HepG2 (cell line): ENCODE results near the gene USP38. TPM values are rescaled to one million over a fixed set of nuclear protein-coding genes. Genes with fewer than 3 reads are reported as not detected.

Source experiments
- ATAC-seq: fragments of 200-7000 bp; cut with Tn5 transposase; 3 replicates; pipeline ENCODE4 v1.9.1; 2020; ENCODE audit warnings: mild to moderate bottlenecking, moderate library complexity
- BruUV-seq: library from RNA; stranded (reverse); fragments of 400-500 nt; replicated peaks from 2 replicates; lab custom pipeline; 2021; lab: Mats Ljungman, UMichigan
- CTCF ChIA-PET: fragments of 300-600 bp; formaldehyde crosslinking; extraction: SDS; loops from one replicate; lab custom pipeline; 2021; ENCODE audit warnings: low total read pairs, inconsistent platforms, low intra/inter-chr PET ratio; lab: Yijun Ruan, JAX
- POLR2A ChIA-PET: fragments of 350-600 bp; sonication (Branson Sonifier 250); formaldehyde crosslinking; loops from one replicate; lab custom pipeline; 2020; ENCODE audit warnings: antibody characterized with exemption, inconsistent platforms; lab: Yijun Ruan, JAX
- DNase-seq: peaks from one replicate; pipeline ENCODE4 v3.0.0-alpha.2; 2015; ENCODE audit warnings: low spot score
- FAIRE-seq: peaks from 3 replicates; lab custom pipeline; 2011; peaks lifted over from hg19 to GRCh38; lab: Jason Lieb, UNC
- H2AFZ ChIP-seq: one replicate; pipeline ENCODE4 v1.6.1; 2011; ENCODE audit warnings: low read length, inconsistent platforms
- H3K27ac ChIP-seq: fragments of 300-600 bp; 3 replicates; pipeline ENCODE4 v1.8.0; 2011; ENCODE audit warnings: mixed run types, mild to moderate bottlenecking, mixed read lengths, low read length, inconsistent platforms; ENCODE audit not compliant: insufficient read depth; ENCODE audit errors: extremely low read length
- H3K27me3 ChIP-seq, 2 experiments: fragments of 200-600 bp in 1 of 2; 2 replicates in 1 of 2; 3 replicates in 1 of 2; pipeline versions ENCODE4 v1.6.0 to v1.8.0; 2011; ENCODE audit warnings: low read length in 2 of 2, mild to moderate bottlenecking in 2 of 2, moderate library complexity in 2 of 2, inconsistent platforms in 1 of 2; ENCODE audit not compliant: insufficient read depth in 2 of 2, control insufficient read depth in 1 of 2
- H3K36me3 ChIP-seq, 2 experiments: fragments of 200-600 bp in 1 of 2; replicated peaks in 1 of 2; 2 replicates in 1 of 2; 3 replicates in 1 of 2; pipeline versions ENCODE4 v1.5.1 to v1.8.0; 2011; ENCODE audit warnings: low read length in 2 of 2, inconsistent platforms in 1 of 2; ENCODE audit not compliant: insufficient read depth in 2 of 2, control insufficient read depth in 1 of 2
- H3K4me1 ChIP-seq: 2 replicates; pipeline ENCODE4 v1.5.1; 2012; ENCODE audit warnings: low read length, inconsistent platforms; ENCODE audit not compliant: insufficient read depth
- H3K4me2 ChIP-seq: 2 replicates; pipeline ENCODE4 v1.6.0; 2011; ENCODE audit warnings: low read depth, low read length, inconsistent platforms
- H3K4me3 ChIP-seq, 3 experiments: fragments of 200-600 bp in 1 of 3; sonication (generic), shearing (Covaris generic) in 1 of 3; replicated peaks in 1 of 3; 2 replicates each; pipeline ENCODE4 v1.5.1; 2011 to 2016; ENCODE audit warnings: low read length in 3 of 3, inconsistent platforms in 2 of 3, low read depth in 2 of 3, mild to moderate bottlenecking in 2 of 3, control low read depth in 1 of 3, mixed read lengths in 1 of 3; ENCODE audit not compliant: insufficient read depth in 1 of 3
- H3K79me2 ChIP-seq: one replicate; pipeline ENCODE4 v1.6.1; 2011; ENCODE audit warnings: low read length, inconsistent platforms; ENCODE audit not compliant: insufficient read depth
- H3K9ac ChIP-seq: 2 replicates; pipeline ENCODE4 v1.6.0; 2011; ENCODE audit warnings: mild to moderate bottlenecking, low read depth, low read length, inconsistent platforms; ENCODE audit not compliant: insufficient read depth
- H3K9me3 ChIP-seq: 2 replicates; pipeline ENCODE4 v1.5.1; 2012; ENCODE audit warnings: mild to moderate bottlenecking, low read length
- H4K20me1 ChIP-seq: 2 replicates; pipeline ENCODE4 v1.6.0; 2011; ENCODE audit warnings: inconsistent platforms, mild to moderate bottlenecking, low read length, moderate library complexity; ENCODE audit not compliant: insufficient read depth
- CAMTA2 ChIP-seq: sonication (generic); formaldehyde crosslinking; IDR thresholded peaks from 2 replicates; pipeline ENCODE4 v1.4.0; 2020; ENCODE audit warnings: mild to moderate bottlenecking, missing genetic modification reagents, borderline replicate concordance
- CERS6 ChIP-seq: sonication (generic); formaldehyde crosslinking; IDR thresholded peaks from 2 replicates; pipeline ENCODE4 v1.5.0; 2020; ENCODE audit warnings: missing genetic modification reagents
- FOXM1 ChIP-seq: sonication (generic); formaldehyde crosslinking; IDR thresholded peaks from 2 replicates; pipeline ENCODE4 v1.5.0; 2020; ENCODE audit warnings: missing genetic modification reagents
- MED8 ChIP-seq: sonication (generic); formaldehyde crosslinking; IDR thresholded peaks from 2 replicates; pipeline ENCODE4 v1.8.1; 2023; ENCODE audit warnings: mild to moderate bottlenecking, missing genetic modification reagents; ENCODE audit not compliant: insufficient replicate concordance
- PAF1 ChIP-seq: IDR thresholded peaks from 2 replicates; pipeline ENCODE4 v1.6.1; 2016; ENCODE audit warnings: missing genetic modification reagents, missing compliant biosample characterization
- RAD21 ChIP-seq: fragments of 450-650 bp; formaldehyde crosslinking; IDR thresholded peaks from 2 replicates; pipeline ENCODE4 v1.5.0; 2020; ENCODE audit warnings: mild to moderate bottlenecking
- TCF12 ChIP-seq, 2 experiments: fragments of 450-650 bp in 1 of 2; sonication (generic) in 1 of 2; formaldehyde crosslinking in 1 of 2; IDR thresholded peaks; 2 replicates each; pipeline versions ENCODE4 v1.6.1 to v1.8.0; 2017 to 2022; ENCODE audit warnings: antibody characterized with exemption in 1 of 2, mild to moderate bottlenecking in 1 of 2, missing genetic modification reagents in 1 of 2, moderate library complexity in 1 of 2
- ZBTB14 ChIP-seq: sonication (generic); formaldehyde crosslinking; IDR thresholded peaks from 2 replicates; pipeline ENCODE4 v1.4.0; 2020; ENCODE audit warnings: missing genetic modification reagents
- ZNF207 ChIP-seq: fragments of 450-650 bp; IDR thresholded peaks from 2 replicates; pipeline ENCODE4 v1.6.1; 2016; ENCODE audit warnings: antibody characterized with exemption, borderline replicate concordance
- ZNF619 ChIP-seq: sonication (generic); formaldehyde crosslinking; IDR thresholded peaks from 2 replicates; pipeline ENCODE4 v1.4.0; 2020; ENCODE audit warnings: mild to moderate bottlenecking, missing genetic modification reagents
- ZNF724P ChIP-seq: sonication (generic); formaldehyde crosslinking; IDR thresholded peaks from 2 replicates; pipeline ENCODE4 v1.8.0; 2022; ENCODE audit warnings: missing genetic modification reagents, borderline replicate concordance
- WGBS: methylation state at CpG from one replicate; pipeline ENCODE4 v1.1.6; 2017; ENCODE audit warnings: low lambda C conversion rate; 5-methylcytosine and 5-hydroxymethylcytosine counted together
- in situ Hi-C: cut with HindIII; loops from 2 replicates; pipeline ENCODE4 v1.10.0; 2017; ENCODE audit warnings: low pct_unique_long_range_greater_than_20kb; ENCODE audit not compliant: extremely low pct_ligation_motif_present
- intact Hi-C: fragments of 100-400 bp; cut with micrococcal nuclease; formaldehyde crosslinking; loops from one replicate; pipeline ENCODE4 v1.10.0; 2022; ENCODE audit not compliant: unreplicated experiment
- polyA plus RNA-seq, 8 experiments: library from polyadenylated mRNA; depleted of rRNA in 3 of 8; stranded (reverse) in 7 of 8; unstranded in 1 of 8; fragments of >200 nt; fragmentation: Illumina TruSeq in 4 of 8; extraction: Trizol in 4 of 8; gene quantifications; 2 replicates each; pipeline versions ENCODE4 v1.2.1 to v1.2.3, GENCODE V29; 2011 to 2016; ENCODE audit warnings: low read depth in 4 of 8, missing spikeins in 1 of 8, mixed read lengths in 1 of 8; ENCODE audit not compliant: insufficient read depth in 1 of 8
- total RNA-seq, 5 experiments: library from RNA; depleted of rRNA; stranded (reverse); fragments of >200 nt; fragmentation: Illumina TruSeq; extraction: Trizol; gene quantifications; 2 replicates each; pipeline ENCODE4 v1.2.3, GENCODE V29; 2016; ENCODE audit warnings: low read depth in 1 of 5
- TF ChIP-seq, protein P1 (sequence below): sonication (generic); formaldehyde crosslinking; IDR thresholded peaks from 2 replicates; pipeline ENCODE4 v1.4.0; 2020; ENCODE audit warnings: missing genetic modification reagents, borderline replicate concordance
- TF ChIP-seq, protein P2 (sequence below): sonication (generic); formaldehyde crosslinking; IDR thresholded peaks from 2 replicates; pipeline ENCODE4 v1.8.1; 2023; ENCODE audit warnings: mild to moderate bottlenecking, missing genetic modification reagents

The USP38 gene
- total and polyA plus RNA-seq, 2 of the 13 experiments (the other 11 are each of a cell fraction or from before 2014, with no cell fraction given) = 4.5 to 11.8 TPM

DNA sequence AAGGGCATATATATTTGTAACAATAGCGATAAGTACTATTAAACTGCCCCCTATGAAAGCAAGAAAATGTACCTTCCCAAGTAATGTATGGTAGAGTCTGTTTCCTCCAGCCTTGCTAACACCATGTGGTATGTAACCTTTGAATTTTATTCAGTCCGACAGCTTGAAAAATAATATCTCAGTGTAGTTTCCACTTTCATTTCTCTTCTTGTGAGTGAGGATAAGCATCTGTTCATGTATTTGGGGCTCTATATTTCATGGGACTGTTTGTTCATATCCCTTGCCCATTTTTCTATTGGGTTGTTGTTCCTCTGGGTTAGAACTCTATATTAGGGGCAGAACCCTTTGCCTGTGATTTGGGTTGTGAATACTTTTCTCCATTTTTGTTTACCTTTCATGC, 58.3 kb downstream of the USP38 start (continued):
- TF ChIP-seq, protein P1, sequence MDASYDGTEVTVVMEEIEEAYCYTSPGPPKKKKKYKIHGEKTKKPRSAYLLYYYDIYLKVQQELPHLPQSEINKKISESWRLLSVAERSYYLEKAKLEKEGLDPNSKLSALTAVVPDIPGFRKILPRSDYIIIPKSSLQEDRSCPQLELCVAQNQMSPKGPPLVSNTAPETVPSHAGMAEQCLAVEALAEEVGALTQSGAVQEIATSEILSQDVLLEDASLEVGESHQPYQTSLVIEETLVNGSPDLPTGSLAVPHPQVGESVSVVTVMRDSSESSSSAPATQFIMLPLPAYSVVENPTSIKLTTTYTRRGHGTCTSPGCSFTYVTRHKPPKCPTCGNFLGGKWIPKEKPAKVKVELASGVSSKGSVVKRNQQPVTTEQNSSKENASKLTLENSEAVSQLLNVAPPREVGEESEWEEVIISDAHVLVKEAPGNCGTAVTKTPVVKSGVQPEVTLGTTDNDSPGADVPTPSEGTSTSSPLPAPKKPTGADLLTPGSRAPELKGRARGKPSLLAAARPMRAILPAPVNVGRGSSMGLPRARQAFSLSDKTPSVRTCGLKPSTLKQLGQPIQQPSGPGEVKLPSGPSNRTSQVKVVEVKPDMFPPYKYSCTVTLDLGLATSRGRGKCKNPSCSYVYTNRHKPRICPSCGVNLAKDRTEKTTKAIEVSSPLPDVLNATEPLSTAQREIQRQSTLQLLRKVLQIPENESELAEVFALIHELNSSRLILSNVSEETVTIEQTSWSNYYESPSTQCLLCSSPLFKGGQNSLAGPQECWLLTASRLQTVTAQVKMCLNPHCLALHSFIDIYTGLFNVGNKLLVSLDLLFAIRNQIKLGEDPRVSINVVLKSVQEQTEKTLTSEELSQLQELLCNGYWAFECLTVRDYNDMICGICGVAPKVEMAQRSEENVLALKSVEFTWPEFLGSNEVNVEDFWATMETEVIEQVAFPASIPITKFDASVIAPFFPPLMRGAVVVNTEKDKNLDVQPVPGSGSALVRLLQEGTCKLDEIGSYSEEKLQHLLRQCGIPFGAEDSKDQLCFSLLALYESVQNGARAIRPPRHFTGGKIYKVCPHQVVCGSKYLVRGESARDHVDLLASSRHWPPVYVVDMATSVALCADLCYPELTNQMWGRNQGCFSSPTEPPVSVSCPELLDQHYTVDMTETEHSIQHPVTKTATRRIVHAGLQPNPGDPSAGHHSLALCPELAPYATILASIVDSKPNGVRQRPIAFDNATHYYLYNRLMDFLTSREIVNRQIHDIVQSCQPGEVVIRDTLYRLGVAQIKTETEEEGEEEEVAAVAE (CRISPR knock-in tag) = no peak

DNA sequence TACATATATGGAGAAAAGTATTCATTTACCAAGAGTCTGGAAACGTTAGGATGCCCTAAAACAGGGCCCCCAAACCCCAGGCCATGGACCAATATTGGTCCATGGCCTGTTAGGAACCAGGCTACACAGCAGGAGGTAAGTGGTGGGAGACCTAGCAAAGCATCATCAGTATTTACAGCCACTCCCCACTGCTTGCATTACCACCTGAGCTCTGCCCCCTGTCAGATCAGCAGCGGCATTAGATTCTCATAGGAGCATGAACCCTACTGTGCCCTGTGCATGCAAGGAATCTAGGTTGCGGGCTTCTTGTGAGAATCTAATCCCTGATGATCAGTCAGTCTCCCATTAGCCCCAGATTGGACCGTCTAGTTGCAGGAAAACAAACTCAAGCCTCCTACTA, 62.3 kb downstream of the USP38 start:
- Histone ChIP-seq H3K79me2 (no peaks in the 10 kb centered on the region), H3K27me3 (no peaks in the 10 kb centered on the region; a peak in 1 of 5 replicates), H3K4me3 (no peak overlapping the region), H2AFZ (no peak overlapping the region), H4K20me1 (no peaks in the 10 kb centered on the region), H3K4me1 (peaks cover 2% of the 10 kb centered on the region), H3K9ac (no peak overlapping the region), H3K9me3 (peaks cover 2% of the 10 kb centered on the region; the same call in 1 of the 2 replicates), H3K36me3 (no peaks in the 10 kb centered on the region), H3K4me2 (no peak overlapping the region), H3K27ac (no peak overlapping the region)
- WGBS = 38% methylated on average over 3 of the region's 4 CpGs
- in situ Hi-C loops = no loop called here
- ChIA-PET POLR2A (no interaction called here), CTCF (no interaction called here)
- no peak for FAIRE-seq
- no peak for DNase-seq
- intact Hi-C loops = no loop called here
- ATAC-seq = no peak
- BruUV-seq = no TSS peak
- TF ChIP-seq ZNF619 (CRISPR knock-in tag) (no peak), ZNF724P (no peak), TCF12 (IDR thresholded peaks at IDR 0.05) (no peak), TCF12 (CRISPR knock-in tag; IDR thresholded peaks at IDR 0.05) (no peak), MED8 (CRISPR knock-in tag) (no peak), FOXM1 (no peak), RAD21 (CRISPR knock-in tag) (no peak), ZBTB14 (CRISPR knock-in tag) (no peak), CERS6 (no peak), CAMTA2 (no peak), PAF1 (CRISPR knock-in tag) (no peak), ZNF207 (no peak)
- TF ChIP-seq, protein P2, sequence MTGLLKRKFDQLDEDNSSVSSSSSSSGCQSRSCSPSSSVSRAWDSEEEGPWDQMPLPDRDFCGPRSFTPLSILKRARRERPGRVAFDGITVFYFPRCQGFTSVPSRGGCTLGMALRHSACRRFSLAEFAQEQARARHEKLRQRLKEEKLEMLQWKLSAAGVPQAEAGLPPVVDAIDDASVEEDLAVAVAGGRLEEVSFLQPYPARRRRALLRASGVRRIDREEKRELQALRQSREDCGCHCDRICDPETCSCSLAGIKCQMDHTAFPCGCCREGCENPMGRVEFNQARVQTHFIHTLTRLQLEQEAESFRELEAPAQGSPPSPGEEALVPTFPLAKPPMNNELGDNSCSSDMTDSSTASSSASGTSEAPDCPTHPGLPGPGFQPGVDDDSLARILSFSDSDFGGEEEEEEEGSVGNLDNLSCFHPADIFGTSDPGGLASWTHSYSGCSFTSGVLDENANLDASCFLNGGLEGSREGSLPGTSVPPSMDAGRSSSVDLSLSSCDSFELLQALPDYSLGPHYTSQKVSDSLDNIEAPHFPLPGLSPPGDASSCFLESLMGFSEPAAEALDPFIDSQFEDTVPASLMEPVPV = no peak
